Stimulated activated CD4-positive, alpha-beta T cell treated with anti-CD3 and anti-CD28 coated beads, Interleukin-4, amount 100 ng/mL, for 24 hours (primary cell): Measurements from ENCODE around the gene GABPB1.

Experiments used
- DNase-seq: peaks from one replicate; pipeline ENCODE4 v3.0.0-alpha.2; 2020

Gene GABPB1

DNA sequence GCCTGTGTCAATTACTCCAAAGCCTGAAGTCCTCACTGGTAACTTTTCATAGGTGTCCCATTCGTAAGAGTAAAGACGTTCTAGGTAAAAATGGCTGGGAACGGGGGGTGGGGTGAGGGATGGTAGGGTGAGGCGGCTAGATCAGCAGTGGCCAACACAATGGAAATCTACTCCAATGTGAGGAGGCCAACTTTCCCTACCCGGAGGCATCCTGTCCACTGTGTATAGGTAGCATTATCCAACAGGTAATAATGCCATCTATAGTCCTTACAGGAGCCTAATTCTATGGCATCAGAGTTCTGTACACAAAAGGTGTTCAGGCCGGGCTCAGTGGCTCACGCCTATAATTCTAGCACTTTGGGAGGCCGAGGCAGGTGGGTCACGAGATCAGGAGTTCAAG, 118.6 kb downstream of the GABPB1 start:
- no peak for DNase-seq

DNA sequence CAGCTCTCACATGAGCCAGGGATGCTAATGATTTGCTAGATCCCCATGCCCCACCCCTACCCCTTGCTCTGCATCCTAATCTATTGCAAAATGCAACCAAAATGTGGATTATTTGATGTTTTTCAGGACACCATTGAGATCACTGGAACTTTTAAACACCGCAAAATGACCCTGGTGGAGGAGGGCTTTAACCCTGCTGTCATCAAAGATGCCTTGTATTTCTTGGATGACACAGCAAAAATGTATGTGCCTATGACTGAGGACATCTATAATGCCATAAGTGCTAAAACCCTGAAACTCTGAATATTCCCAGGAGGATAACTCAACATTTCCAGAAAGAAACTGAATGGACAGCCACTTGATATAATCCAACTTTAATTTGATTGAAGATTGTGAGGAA, 119.2 kb downstream of the GABPB1 start:
- DNase-seq = no peak

DNA sequence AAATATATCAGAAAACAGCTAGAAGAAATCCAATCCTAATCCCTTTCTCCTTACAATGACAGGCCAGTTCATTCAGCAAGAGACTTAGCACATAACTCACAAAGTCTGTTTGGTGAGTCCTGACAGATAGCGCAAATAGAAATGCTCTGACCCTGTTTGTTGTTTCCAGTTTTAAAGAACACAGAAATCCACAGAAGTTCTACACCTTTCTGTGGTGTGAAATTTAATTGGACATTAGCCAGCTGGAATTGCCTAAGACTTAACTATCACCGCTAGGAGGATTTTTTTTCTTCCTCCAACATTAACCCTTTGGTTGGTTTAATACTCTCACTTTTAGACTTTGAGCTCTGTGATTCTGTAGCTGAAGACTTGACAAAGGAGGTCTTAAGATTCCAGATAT, 120.2 kb downstream of the GABPB1 start:
- no peak for DNase-seq

DNA sequence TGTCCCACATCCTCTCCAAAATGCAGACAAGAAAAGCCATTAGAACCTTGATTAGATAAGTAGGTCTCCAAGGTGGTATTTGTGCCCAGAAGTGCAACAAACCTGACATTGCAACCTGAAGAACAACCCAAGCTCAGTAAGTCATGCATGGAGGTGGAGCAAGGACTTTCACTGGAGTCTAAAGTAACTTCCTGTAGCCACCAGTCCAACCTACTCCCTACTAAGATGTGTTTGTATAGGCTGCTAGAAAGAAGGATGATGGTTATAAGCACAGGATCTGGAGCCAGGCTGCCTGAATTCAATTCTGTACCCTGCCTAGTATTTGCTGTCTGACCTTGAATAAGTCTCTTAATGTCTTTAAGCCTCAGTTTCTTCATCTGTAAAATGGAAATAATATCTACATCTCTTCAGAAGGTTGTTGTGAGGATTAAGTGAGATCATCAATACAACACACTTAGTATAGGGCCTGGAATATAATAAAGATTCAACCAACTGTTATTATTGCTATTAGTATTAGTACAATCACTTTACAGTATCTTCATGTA, 121.7 kb downstream of the GABPB1 start:
- no peak for DNase-seq

DNA sequence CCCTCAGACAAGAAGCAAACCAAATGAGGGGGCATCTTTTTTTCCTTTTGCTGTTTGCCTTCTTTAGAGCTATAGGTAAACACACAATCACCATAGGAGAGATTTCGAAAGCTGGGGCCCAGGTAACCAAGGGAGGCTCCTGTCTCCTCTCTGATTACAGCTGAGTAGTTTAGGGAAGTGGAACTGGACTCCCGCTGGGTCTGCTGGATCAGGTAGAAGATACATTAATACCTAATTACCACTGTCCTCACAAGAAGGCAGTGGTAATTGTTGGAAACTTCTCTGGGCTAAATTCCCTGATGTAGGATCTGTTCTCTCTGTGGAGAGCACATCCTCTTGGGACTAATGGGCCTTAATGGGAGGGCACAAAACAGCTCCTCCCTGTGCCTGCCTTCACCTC, 122.2 kb downstream of the GABPB1 start:
- DNase-seq = no peak

DNA sequence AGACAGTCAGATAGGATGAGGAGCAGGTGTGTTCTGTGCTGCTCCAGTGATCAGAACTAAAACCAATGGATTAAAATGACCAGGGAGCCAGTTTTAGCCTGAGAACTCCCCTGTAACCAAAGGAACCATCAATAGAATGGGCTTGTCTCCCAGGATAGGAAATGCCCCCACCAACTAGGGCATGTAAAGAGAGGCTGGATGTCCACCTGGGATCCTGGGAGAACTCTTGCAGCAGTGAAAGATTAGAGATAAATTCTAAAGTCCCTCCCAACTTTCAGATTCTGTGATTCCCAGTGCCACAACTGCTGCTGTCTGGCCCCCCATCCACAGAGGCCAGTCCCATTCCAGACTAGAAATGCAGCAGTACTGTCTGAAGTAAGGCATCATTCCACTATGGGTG, 123.2 kb downstream of the GABPB1 start:
- no peak for DNase-seq

DNA sequence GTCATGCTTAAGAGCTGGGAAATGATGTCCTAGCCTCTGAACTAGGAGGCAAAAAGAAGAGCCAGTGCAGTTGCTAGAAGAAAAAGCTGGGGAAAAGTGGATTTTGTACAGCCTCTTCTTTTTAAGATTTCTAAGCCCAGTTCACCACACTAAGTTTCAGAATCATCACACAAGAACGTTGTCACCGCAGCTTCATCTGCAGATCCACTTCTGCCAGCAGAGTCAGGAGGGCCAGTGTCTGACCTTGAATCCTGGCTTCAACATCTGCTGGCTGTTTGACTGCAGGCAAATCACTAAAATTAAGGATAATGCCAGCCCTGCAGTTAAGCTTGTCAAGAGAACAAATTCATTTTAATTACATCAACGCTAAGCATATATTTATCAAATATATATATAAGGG, 125.7 kb downstream of the GABPB1 start:
- no peak for DNase-seq

DNA sequence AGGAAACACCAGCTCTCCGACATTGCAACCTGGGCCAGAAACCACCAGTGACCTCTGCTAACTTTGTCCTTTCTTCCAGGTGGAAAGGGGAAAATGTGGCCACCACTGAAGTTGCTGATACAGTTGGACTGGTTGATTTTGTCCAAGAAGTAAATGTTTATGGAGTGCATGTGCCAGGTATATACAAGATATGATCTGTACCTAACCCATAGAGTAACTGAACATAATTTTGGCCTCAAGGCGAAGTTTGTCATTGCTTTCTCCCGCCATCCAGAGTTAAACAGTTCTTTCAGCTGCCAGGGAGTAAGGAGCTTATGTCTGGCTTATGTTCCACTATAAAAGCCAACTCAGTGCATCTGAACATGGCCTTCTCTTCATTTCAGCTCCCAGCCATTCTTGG, 126.1 kb downstream of the GABPB1 start:
- DNase-seq = no peak

DNA sequence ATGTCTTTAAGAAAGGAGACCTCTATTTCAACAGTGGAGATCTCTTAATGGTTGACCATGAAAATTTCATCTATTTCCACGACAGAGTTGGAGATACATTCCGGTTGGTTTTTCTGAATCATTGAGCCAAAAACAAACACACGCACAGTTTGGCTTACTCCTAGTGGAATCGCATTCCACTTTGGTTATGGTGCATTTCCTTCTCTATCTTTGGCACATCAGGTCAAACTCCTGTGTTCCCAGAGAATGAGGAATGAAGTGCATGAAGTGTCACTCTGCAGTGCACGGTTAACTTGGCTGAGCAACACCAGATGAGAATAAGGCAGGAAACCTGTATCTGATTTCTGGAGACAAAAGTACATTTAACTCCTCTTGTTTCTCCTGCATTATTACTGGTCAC, 127.9 kb downstream of the GABPB1 start:
- no peak for DNase-seq

DNA sequence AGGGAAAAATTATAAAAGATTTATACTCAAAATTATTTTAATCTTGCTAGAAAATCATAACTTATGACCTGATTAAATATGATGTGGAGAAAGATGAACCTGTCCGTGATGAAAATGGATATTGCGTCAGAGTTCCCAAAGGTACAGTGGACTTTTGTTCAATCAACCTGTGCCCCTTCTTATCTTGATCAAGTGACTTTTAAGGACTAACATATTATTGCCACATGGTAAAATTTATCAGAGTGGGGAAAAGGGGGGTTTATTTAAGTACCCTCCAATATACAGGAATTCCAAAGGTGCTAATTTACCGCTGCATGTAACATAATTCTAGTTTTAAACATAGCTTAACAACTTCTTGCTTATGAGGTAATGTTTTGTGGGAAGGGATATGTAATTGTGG, 129.1 kb downstream of the GABPB1 start:
- DNase-seq = no peak
